NT2/D1 (cell line): Measurements from ENCODE around the gene DMD.

ENCODE experiments used
- SUZ12 ChIP-seq: IDR thresholded peaks from 2 replicates; pipeline ENCODE4 v1.6.1; 2011; ENCODE audit not compliant: insufficient read length, insufficient read depth; ENCODE audit errors: extremely low read depth
- YY1 ChIP-seq: IDR thresholded peaks from 2 replicates; pipeline ENCODE4 v1.6.1; 2011; ENCODE audit not compliant: insufficient read length, insufficient read depth
- ZNF274 ChIP-seq: IDR thresholded peaks from 2 replicates; pipeline ENCODE4 v1.6.1; 2011; ENCODE audit warnings: mild to moderate bottlenecking, low read depth, low read length

DNA sequence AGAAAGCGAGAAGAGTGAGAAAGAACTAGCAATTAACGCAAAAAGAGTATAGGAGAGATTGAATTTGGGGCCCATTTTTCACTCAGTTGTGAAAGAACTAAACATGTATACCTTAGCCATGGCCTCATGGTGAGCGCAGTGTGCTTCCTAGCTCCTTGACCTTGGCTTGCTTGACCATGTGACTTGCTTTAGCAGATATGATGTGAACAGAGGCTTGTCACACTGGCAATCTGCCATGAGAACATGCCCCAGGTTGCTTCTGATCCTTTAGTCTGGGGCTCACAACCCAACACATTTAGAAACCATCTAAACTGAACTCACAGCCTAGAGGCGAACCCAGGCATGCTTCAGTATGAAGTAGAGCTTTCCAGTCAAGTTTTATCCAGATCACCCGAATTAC, 1879.4 kb downstream of the DMD start:
- no peak for TF ChIP-seq YY1
- TF ChIP-seq SUZ12, result no peak
- TF ChIP-seq ZNF274, result no peak
